Posterior vena cava (tissue), 2 donors: Measurements from ENCODE around the gene PSD2. TPM values are rescaled to one million over a fixed set of nuclear protein-coding genes. Genes with fewer than 3 reads are reported as not detected.

Experiments
- DNase-seq: peaks from one replicate; pipeline ENCODE4 v3.0.0-alpha.2; 2020; ENCODE audit warnings: low spot score
- intact Hi-C, 2 donors: fragments of 100-400 bp; cut with DNase I; formaldehyde crosslinking; loops; one replicate each; pipeline versions ENCODE4 v1.14.1 to v1.14.2; 2022 to 2023
- long read RNA-seq, 2 donors: library from polyadenylated mRNA; unstranded; transcript quantifications; one replicate each; pipeline ENCODE4 v2.0.0, GENCODE V29; 2020 to 2021
- total RNA-seq, 2 donors: library from RNA; stranded (reverse); fragmentation: NEBNext Ultra II Directional; extraction: Animal tissue kit (Norgen Biotek cat#: 25700); gene quantifications; one replicate each; pipeline ENCODE4 v1.2.1, GENCODE V29; 2021
- donor health status: DM: yes; HTN: yes; CAD: no.
- donor health status: DM: yes; HTN: yes; CAD: no.

Gene PSD2
- total RNA-seq: under 1 TPM; 0.14 TPM
- long read RNA-seq, donor 1: 0 reads
- long read RNA-seq, donor 2: 0 reads

DNA sequence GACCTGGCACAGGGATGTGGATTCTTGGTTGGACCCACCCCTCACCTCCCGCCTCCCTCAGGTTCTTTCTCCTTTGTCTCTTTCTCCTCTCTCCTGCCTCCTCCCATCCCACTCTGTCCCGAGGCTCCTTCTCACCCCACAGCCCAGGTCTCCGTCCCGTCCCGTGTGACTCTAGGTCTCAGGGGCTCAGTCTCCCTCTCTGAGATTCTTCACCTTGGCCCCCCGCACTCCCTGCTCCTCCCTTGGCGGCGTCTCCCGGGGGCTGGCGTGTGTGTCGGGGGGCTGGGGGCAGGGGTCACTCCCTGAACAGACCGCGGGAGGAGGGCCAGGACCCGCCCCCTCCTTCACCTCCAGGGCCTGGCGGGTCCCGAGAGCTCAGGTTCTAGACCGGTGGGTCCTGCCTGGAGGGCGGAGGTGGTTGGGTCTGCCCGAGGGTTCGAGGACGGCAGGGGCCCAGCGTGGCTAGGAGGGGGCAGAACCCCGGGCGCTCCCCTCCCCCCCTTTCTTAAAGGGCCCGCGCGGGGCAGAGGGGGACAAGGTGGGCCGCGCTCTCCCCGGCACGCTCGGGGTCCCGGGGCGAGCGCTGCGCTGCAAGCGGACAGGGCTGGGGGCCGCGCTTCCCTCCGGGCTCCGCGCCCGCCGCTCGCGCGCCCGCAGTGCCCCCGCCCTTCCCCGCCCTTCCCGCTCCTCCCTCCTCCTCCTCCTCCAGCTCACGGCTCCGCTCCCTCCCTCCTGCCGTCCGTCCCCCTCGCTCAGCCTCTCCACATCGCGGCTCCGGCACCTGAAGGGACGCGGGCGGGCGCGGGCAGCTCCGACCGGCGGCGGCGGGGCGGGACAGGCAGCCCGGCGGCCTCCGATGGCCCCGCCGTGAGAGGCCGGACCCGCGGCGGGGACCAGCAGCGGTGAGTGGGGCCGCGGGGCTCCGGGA, at the start of gene PSD2:
Gene PSD2, plus strand, starts transcription at position 735 of the 928 bp plus-strand sequence. CDS start 13,633 bp downstream, outside the sequence.
- intact Hi-C loops: no loop called here
- no peak for DNase-seq

DNA sequence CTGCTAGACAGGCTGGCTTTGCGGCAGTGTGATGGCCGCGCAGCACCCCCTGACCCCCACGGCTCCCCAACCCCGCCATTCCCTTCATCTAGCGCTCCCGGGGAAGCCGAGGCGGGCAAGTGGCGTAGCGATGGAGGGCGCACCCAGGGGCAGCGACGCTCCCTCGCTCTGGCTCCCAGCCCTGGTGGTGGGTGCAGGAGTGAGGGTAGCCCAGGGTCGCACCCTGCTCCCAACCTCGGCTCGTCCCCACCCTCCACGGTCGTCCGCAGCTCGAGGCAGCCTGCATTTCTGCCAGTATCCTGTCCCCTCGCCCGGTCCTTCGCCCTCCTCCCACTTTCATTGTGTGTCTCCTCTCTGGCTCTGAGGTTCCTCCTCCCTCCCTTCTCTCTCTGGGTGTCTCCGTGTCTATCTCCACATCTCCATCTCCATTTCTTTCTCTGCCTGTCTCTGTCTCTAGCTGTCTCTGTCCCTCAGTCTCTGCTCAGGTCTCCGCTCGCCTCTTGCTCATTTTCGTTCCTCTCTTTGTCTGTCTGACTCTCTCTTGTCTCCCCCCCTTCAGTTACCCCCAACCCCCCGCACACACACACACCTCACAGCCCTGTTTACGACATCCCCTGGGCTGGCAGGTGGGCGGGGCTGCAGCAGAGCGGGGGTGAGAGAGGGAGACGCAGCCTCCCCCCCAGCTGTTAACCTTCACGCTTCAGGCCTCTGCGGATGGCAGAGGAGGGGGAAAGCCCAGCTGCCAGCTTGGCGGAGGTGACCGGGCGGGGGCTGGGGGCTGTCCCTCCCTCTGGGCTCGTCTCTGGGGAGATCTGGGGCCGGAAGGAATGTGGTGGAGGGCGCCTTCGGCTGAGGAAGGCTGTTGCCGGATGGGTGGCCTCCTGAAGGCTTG, 48.7 kb upstream of the PSD2 start:
- intact Hi-C loops: loop anchor here in 1 of 2 donors (5.0 kb wide), 1 partner anchor 95 kb away; no protein-coding TSS in a partner anchor
- no peak for DNase-seq

DNA sequence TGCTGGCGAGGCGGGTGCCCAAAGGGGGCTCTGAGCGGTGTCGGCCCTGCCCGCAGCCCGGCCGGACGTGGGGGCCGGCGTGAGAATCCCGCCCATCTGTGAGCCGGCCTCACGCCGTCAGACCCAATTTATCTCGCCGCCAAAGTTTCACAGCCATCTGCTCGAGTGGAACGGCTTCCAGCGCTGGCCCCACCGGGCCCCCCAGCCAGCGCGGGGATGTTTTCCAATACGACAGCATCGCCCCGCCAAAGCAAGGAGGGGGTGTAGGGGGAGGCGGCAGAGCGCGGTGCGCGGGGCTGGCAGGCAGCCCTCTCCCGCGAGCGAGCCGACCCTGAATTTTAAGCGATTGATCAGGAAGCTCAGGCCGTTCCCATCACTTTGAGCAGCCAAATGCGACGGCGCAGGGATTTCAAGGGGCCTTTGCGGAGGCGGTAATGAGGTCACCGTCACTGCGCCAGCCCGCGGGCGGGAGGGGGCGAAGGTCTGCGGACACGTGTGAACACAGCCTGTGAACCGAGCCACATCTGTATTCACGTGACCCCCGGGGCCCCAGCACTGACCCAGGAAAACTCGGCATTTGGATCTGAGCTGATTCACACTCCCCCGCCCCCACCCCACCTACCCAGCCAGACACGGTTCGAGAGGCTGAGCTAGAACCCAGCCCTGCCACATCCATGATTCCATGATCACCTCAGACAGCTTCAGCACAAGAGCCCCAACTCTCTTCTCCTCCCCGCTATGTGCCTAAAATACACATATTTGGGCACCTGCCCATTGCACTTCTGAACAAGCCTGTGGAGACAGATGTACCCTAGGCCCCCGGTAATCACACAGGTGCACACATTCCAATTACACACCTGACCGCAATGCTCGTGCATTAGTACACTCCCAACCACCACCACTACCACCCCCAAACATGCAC, 47.8 kb upstream of the PSD2 start:
- DNase-seq: peak; percentile 91
- intact Hi-C loops: loop anchor here in 1 of 2 donors (5.0 kb wide), 1 partner anchor 96 kb away; no protein-coding TSS in a partner anchor

DNA sequence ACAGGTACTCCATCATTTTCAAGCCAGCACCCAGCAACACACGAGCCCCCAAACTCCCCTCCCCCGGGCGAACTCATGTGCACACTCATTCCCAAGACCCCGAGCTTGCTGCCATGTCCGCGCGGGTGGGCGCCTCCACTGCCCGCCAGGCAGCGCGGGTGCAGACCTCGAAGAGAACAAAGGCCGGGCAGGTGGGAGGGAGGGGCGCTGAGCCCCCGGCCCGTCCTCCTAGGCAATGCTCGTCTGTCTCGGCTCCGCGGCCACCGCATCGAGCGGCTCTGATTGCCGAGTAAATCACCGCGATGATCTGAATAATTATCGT, 47.1 kb upstream of the PSD2 start:
- intact Hi-C loops: loop anchor here in 1 of 2 donors (5.0 kb wide), 1 partner anchor 96 kb away; no protein-coding TSS in a partner anchor
- DNase-seq: no peak

DNA sequence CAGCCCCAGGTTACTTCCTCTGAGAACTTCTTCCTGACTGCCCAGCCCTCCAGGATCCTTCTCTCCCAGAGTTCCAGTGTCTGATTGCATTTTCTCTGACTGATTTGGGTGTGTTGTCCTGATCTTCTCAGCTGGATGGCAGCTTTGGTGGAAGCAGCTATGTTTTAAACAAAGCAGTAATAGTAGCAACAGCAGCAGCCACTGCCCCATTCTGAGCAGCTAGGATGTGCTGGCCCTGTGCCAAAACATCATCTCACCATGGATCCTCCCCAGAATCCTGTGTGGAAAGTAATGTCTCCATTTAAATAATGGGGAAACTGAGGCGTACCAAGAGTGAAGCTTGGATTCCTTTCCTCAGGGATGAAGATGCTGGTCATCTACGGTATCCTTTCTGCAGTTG, 46.4 kb upstream of the PSD2 start:
- intact Hi-C loops: loop anchor here in 1 of 2 donors (5.0 kb wide), 1 partner anchor 97 kb away; no protein-coding TSS in a partner anchor
- DNase-seq: no peak

DNA sequence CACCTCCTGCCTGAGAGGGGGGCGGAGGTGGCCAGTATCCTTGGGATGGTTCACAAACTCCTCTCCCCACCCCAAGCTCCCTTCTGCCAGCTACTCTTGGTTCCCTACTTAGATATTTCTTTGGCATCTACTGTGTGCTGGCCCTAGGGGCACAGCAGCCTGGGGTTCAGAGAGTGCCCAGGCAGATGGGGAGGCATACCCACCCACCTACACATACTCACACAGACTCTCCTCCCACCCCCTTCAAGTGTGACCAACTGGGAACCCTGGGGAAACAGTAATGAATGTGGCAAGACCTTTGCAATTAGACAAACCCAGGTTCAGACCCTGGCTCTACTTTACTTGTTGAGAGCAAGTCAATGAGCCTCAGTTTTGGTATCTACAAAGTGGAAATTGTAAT, 44.4 kb upstream of the PSD2 start:
- intact Hi-C loops: no loop called here
- DNase-seq: no peak

DNA sequence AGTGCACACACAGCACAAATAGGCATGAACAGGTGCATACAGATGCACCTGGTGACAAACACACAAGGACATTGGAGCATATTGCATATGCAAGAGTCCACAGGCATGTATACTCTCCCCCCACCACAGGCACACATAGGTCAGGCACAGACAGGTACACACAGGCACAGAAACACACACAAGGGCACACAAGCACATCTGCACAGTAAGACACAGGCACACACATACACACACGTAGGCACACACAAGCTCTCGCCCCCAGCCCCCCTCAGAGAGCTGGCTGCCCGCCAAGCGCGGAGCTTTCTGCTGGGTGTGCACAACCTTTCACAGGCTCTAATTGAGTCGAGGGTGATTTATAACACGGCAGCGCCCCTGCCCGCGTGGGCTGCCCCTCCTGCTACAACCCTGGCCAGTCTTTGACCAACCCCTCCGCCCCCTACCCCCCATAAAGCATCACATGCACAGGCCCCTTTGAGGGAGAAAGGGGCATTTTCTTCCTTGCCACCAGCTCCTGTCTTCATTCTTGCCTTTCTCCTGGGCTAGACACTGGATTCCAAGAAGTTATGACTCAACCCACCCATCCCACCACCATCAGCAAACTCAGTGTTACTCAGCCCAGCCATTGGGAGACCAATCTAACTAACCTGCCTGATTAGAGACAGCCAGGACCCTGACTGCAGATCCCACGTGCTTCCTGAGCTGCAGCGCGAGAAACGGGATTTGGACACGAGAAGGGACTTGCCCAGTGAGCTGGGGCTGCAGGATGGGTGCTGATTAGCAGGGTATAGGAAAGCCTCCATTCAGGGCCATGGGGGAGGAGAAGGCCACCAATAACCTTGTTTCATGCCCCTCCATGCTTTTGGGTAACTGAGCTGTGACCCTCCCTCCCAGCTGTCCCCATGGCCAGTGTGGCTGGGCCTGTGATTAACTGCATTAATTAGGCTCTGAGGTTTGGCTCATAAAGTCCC, 42.8 kb upstream of the PSD2 start:
- intact Hi-C loops: no loop called here
- DNase-seq: no peak

DNA sequence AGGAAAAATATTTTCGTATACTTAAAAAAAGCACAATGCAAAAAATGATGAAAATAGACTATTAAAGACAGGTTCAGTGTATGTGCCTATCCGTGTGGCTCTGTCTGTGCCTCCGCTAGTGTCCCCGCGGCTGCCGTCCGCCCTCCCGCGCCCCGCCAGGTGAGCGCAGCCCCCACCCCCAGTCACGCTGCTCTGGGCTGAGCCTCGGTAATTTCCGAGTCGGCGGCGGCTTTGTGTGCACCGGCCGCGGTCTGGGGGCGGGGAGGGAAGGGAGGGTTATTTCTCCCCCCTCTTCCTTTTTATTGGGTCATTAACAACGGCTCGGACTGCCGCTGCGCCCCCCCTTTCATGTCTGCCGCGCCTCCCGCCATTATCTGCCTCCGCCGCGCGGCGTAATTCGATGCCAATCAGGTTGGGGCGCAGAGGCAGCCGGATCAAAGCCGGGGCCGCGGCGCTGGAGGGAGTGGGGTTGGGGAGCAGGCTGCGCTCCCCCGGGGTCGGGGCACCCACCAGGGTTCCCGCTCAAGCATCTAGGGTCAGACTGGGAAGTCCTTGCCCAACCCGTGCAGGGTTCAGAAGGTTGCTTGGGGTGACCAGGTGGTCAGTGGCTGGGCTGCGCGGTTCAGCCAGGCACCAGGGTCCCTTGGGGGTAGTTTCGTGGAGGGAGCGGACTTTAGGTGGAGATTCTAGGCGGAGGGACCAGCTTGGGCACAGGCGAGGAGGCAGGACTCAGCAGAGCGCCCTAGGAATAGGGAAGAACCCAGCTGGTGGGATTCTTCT, 39.5 kb upstream of the PSD2 start:
- no peak for DNase-seq
- intact Hi-C loops: no loop called here

DNA sequence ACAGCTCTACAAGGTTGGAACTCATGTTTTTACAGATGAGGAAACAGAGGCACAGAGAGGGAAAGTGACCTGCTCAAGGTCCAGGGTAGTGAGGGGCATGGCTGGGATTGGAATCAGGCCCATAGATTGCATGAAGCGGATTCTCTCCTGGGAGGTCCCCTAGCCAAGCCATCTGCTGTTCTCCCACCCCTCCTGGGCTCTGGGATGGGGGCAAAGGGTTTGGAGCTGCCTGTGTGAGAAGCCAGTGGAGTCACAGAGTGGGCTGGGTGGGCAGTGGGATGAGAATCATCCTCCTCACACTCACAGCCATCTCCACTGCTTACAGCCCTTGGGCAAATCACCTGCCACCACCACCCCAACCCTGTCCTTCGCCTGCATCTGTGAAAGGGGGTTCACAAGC, 38.6 kb upstream of the PSD2 start:
- DNase-seq: no peak
- intact Hi-C loops: no loop called here

DNA sequence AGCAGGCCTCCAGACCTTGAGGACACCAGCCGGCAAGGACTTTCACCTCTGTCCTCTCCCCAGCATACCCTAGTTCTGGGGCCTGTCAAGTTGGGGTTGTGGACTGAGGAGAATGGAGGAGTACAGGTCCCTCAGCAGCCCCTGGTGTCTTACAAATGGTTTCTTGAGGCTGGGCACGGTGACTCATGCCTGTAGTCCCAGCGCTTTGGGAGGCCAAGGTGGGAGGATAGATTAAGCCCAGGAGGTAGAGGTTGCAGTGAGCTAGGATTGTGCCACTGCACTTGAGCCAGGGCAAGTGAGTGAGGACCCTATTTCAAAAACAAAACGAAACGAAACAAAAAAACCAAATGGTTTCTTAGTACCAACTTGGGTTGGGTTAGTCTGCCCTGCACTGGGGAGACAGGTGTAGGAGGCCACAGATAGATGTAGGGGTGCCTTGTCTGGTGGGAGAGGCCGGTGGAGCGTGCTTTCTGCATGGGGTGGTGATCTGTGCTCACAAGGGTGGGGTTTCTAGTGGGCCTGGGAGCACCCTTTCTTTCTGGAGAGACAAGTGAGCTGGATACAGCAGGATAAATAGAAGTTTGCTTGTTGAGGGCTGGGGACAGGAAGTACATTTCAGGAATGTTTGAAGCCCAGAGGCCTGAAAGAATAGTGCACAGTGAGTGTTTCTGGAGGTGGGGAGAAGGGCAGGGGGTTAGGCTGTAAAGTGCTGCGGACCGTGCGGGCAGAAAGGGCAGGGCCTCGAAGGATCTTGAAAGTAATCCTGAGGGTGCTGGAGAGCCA, 37.7 kb upstream of the PSD2 start:
- no peak for DNase-seq
- intact Hi-C loops: no loop called here

DNA sequence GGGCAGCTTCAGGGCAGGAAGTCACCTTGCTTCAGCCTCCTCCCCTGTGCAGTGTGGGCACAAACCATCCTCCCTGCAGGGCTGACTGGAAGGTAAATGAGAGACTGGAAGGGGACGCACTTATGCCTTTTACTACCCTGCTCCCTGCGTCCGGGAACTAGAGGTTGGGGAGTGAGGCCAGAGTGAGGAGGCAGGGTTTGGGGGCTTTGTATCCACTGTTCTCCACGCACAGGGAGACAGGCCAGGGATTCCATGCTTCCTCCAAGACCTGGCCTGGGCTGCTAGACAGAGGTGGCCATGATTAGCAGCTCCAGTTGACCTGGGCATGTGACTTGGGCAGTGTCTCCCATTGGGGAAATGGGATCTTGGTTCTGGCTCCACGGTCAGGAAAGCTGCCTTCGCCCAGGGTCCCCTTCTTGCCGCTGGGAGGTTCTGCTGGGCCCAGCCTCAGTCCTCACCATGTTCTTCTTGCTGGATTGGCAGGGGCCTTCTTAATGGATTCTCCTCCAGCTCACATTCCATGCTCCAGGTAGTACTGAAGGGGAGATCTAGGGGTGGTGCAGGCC, 37.0 kb upstream of the PSD2 start:
- intact Hi-C loops: no loop called here
- no peak for DNase-seq

DNA sequence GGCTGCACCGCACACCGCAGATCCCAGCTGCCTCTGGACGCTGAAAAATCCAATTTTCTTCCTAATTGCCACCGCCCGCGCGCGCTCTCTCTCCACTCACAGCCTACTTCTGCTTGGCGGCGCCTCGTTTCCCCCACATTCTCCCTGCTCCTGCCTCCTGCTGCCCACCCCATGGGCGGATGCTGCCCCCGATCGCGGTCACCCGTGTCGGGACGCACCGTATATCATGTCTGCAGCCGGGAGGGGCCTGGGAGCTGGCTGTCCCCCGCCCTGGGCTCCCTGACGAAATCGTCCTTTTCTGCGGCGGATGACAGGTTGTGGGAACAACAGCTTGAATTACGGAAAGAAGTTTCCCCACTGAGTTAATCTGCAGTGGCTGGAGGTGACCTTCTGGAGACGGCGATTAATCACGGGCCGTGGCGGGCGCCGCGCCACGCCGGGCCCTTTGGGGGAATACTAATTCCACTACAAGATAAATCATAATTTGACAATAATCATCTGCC, 36.3 kb upstream of the PSD2 start:
- intact Hi-C loops: no loop called here
- DNase-seq: peak; percentile 90

DNA sequence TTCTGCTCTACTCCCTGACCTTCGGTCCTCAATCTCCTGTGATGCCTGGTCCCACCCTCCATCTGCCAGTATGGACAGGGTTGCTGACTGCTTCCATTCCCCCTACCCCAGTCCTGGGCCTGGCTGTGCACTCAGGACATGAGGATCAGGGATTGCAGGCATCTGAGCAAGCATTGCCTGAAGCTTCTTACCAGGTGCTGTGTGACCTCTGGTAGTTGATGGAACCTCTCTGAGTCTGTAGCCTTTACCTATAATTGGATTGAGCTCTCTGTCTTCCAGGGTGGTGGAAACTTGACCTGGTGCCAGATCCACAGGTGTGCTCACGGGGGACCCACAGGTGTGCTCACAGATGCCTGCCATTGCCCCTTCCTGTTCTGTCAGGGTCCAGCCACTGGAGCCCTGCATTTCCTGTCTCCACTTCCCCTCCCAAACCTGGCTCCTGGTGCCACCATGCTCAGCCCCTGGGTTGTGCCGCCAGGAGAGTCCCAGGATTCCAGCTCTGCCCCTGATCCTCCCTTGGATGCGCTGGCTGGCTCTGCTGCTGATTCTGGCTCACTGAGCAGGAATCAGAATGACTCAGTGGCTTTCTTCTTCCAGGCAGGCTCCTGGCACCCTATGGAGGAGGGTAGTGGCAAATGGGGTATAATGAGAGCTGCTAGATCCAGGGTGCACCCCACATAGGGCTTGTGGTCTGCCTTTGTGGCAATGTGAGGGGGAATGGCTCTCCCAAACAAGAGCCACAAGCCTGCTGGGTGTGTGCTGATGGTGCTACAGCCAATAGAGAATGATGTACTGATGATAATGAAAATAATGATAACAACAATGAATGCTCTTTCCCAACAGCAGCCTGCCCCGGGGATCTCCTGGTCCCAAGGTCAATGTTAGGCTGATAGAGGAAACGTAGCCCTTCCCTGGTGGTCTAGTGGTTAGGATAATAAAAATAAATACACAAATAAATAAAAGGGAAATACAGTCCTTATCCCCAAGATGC, 35.2 kb upstream of the PSD2 start:
- intact Hi-C loops: loop anchor here (2.0 to 5.0 kb wide), 2 partner anchors 30 to 48 kb away; no protein-coding TSS in a partner anchor

DNA sequence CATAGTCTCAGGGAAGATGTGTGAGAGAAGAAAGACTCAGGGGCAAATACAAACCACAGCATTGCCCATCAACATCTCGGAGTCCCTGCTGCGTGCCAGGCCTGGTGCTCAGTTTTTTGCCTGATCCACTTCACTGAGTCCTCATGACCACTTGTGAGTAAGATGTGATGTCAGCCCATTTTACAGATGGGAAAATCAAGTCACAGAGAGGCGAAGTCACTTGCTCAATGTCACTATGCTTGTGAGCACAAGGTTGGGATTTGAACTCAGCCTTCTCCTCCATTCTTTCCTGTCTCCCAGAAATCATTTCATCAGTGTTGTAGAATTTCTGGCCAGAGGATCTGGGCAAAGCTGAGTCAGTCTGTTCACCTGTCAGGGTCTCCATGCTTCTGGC, 34.6 kb upstream of the PSD2 start:
- intact Hi-C loops: loop anchor here (2.0 to 5.0 kb wide), 2 partner anchors 30 to 49 kb away; no protein-coding TSS in a partner anchor
- DNase-seq: no peak

More for the DNA sequence above, 35.2 kb upstream of the PSD2 start:
- DNase-seq: no peak
